HepG2 (cell line): ENCODE data around the gene DUS2. TPM values are rescaled to one million over a fixed set of nuclear protein-coding genes. Genes with fewer than 3 reads are reported as not detected.

Experiments used
- AGO2 ChIP-seq: fragments of 200-400 bp; formaldehyde crosslinking; optimal IDR thresholded peaks from 2 replicates; pipeline ENCODE3; 2017; ENCODE audit warnings: mild to moderate bottlenecking, low read depth, low read length, moderate library complexity
- ARID4A ChIP-seq: sonication (generic); formaldehyde crosslinking; IDR thresholded peaks from 2 replicates; pipeline ENCODE4 v1.5.0; 2020; ENCODE audit warnings: mild to moderate bottlenecking, missing genetic modification reagents, borderline replicate concordance
- FOXK1 ChIP-seq: sonication (generic); formaldehyde crosslinking; IDR thresholded peaks from 2 replicates; pipeline ENCODE4 v1.4.0; 2020; ENCODE audit warnings: low read depth, missing genetic modification reagents, borderline replicate concordance
- GTF3A ChIP-seq: sonication (generic); formaldehyde crosslinking; conservative IDR thresholded peaks from 2 replicates; pipeline ENCODE4 v1.4.0; 2020; ENCODE audit warnings: mild to moderate bottlenecking, missing genetic modification reagents
- HDAC1 ChIP-seq: sonication (generic); formaldehyde crosslinking; IDR thresholded peaks from 2 replicates; pipeline ENCODE4 v1.5.1; 2020; ENCODE audit warnings: mild to moderate bottlenecking, missing genetic modification reagents
- SMARCE1 ChIP-seq: fragments of 450-650 bp; IDR thresholded peaks from 2 replicates; pipeline ENCODE4 v1.6.1; 2017; ENCODE audit warnings: borderline replicate concordance
- TEAD2 ChIP-seq: sonication (generic); formaldehyde crosslinking; IDR thresholded peaks from 2 replicates; pipeline ENCODE4 v1.9.0; 2021; ENCODE audit warnings: missing genetic modification reagents
- ZFP37 ChIP-seq: sonication (generic); formaldehyde crosslinking; IDR thresholded peaks from 2 replicates; pipeline ENCODE4 v1.4.0; 2020; ENCODE audit warnings: missing genetic modification reagents, borderline replicate concordance
- ZNF225 ChIP-seq: sonication (generic); formaldehyde crosslinking; IDR thresholded peaks from 2 replicates; pipeline ENCODE4 v1.4.0; 2020; ENCODE audit warnings: mild to moderate bottlenecking, missing genetic modification reagents
- ZNF362 ChIP-seq: sonication (generic); formaldehyde crosslinking; IDR thresholded peaks from 2 replicates; pipeline ENCODE4 v1.4.0; 2020; ENCODE audit warnings: missing genetic modification reagents, mild to moderate bottlenecking, borderline replicate concordance
- polyA plus RNA-seq, 8 experiments: library from polyadenylated mRNA; depleted of rRNA in 3 of 8; stranded (reverse) in 7 of 8; unstranded in 1 of 8; fragments of >200 nt; fragmentation: Illumina TruSeq in 4 of 8; extraction: Trizol in 4 of 8; gene quantifications; 2 replicates each; pipeline versions ENCODE4 v1.2.1 to v1.2.3, GENCODE V29; 2011 to 2016; ENCODE audit warnings: low read depth in 4 of 8, missing spikeins in 1 of 8, mixed read lengths in 1 of 8; ENCODE audit not compliant: insufficient read depth in 1 of 8
- total RNA-seq, 5 experiments: library from RNA; depleted of rRNA; stranded (reverse); fragments of >200 nt; fragmentation: Illumina TruSeq; extraction: Trizol; gene quantifications; 2 replicates each; pipeline ENCODE4 v1.2.3, GENCODE V29; 2016; ENCODE audit warnings: low read depth in 1 of 5
- TF ChIP-seq, protein P1 (sequence below): sonication (generic); formaldehyde crosslinking; IDR thresholded peaks from 2 replicates; pipeline ENCODE4 v1.8.0; 2022; ENCODE audit warnings: missing genetic modification reagents, mild to moderate bottlenecking, borderline replicate concordance
- TF ChIP-seq, protein P2 (sequence below): sonication (generic); formaldehyde crosslinking; IDR thresholded peaks from 2 replicates; pipeline ENCODE4 v1.4.0; 2020; ENCODE audit warnings: missing genetic modification reagents
- TF ChIP-seq, protein P3 (sequence below): sonication (generic); formaldehyde crosslinking; IDR thresholded peaks from 2 replicates; pipeline ENCODE4 v1.5.0; 2020; ENCODE audit warnings: mild to moderate bottlenecking, missing genetic modification reagents

DUS2 gene
- total and polyA plus RNA-seq, 2 of the 13 experiments (the other 11 are each of a cell fraction or from before 2014, with no cell fraction given): 17.8 to 25.1 TPM

DNA sequence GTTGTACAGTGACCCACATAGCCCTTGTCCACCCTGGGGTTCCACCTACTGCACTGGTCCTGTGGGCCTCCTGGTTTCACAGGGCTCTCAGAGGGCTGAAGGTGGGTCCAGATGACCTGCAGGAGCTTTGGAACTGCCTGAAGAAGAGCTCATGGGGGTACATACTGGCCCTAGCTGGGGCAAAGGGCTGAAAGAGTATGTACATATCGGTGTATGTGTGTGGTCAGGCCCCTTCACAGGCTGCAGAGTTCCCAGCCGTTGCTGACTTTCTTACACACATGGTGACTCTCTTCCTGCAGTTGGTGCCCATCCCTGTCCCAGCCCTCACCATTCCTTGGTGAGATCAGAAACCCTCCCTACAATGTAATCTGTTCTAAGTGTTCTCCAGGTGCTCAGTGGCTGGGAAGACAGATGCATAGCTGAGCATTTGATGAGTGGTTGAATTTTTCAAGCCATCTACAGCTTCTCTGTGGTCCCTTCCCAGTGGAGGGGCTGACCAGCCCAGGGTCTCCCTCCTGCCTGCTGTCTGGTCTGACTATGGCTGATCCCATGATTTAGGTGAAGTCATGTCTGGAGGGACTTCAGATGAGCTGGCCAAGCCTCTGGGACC, 59.6 kb downstream of the DUS2 start (continued):
- TF ChIP-seq, protein P1, sequence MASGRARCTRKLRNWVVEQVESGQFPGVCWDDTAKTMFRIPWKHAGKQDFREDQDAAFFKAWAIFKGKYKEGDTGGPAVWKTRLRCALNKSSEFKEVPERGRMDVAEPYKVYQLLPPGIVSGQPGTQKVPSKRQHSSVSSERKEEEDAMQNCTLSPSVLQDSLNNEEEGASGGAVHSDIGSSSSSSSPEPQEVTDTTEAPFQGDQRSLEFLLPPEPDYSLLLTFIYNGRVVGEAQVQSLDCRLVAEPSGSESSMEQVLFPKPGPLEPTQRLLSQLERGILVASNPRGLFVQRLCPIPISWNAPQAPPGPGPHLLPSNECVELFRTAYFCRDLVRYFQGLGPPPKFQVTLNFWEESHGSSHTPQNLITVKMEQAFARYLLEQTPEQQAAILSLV: no peak
- no peak for TF ChIP-seq GTF3A
- no peak for TF ChIP-seq ZFP37 (CRISPR knock-in tag)
- no peak for TF ChIP-seq HDAC1
- TF ChIP-seq ZNF225 (CRISPR knock-in tag): 0 out of 2 replicates have a peak, but pooled peaks have one; percentile 51
- TF ChIP-seq TEAD2: no peak
- no peak for TF ChIP-seq ARID4A (CRISPR knock-in tag)
- TF ChIP-seq AGO2: no peak
- no peak for TF ChIP-seq SMARCE1
- TF ChIP-seq, protein P2, sequence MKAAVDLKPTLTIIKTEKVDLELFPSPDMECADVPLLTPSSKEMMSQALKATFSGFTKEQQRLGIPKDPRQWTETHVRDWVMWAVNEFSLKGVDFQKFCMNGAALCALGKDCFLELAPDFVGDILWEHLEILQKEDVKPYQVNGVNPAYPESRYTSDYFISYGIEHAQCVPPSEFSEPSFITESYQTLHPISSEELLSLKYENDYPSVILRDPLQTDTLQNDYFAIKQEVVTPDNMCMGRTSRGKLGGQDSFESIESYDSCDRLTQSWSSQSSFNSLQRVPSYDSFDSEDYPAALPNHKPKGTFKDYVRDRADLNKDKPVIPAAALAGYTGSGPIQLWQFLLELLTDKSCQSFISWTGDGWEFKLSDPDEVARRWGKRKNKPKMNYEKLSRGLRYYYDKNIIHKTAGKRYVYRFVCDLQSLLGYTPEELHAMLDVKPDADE (CRISPR knock-in tag): no peak
- TF ChIP-seq, protein P3, sequence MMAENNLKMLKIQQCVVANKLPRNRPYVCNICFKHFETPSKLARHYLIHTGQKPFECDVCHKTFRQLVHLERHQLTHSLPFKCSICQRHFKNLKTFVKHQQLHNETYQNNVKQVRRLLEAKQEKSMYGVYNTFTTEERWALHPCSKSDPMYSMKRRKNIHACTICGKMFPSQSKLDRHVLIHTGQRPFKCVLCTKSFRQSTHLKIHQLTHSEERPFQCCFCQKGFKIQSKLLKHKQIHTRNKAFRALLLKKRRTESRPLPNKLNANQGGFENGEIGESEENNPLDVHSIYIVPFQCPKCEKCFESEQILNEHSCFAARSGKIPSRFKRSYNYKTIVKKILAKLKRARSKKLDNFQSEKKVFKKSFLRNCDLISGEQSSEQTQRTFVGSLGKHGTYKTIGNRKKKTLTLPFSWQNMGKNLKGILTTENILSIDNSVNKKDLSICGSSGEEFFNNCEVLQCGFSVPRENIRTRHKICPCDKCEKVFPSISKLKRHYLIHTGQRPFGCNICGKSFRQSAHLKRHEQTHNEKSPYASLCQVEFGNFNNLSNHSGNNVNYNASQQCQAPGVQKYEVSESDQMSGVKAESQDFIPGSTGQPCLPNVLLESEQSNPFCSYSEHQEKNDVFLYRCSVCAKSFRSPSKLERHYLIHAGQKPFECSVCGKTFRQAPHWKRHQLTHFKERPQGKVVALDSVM (CRISPR knock-in tag): no peak
- no peak for TF ChIP-seq FOXK1 (CRISPR knock-in tag)
- TF ChIP-seq ZNF362 (CRISPR knock-in tag): no peak
- TF ChIP-seq, all 625 proteins: peak for 11
